Activated CD4-positive, alpha-beta T cell treated with anti-CD3 and anti-CD28 coated beads, Interleukin-2, amount 10 ng/mL, durations not matched to agents 7 days and 5 days (primary cell): ENCODE measurements around the gene DPM3. TPM values are rescaled to one million over a fixed set of nuclear protein-coding genes. Genes with fewer than 3 reads are reported as not detected.
A peak's percentile ranks its signal among the peaks of the same experiment; 100 is the strongest.

Experiments used
- CTCF ChIA-PET: fragments of 350-600 bp; sonication (Branson Sonifier 250); formaldehyde crosslinking; loops from one replicate; lab custom pipeline; 2021; ENCODE audit warnings: antibody characterized with exemption; lab: Charles Lee
- POLR2A ChIA-PET: fragments of 350-600 bp; sonication (Branson Sonifier 250); formaldehyde crosslinking; loops from one replicate; lab custom pipeline; 2021; ENCODE audit warnings: antibody characterized with exemption; lab: Charles Lee
- DNase-seq: peaks from one replicate; pipeline ENCODE4 v3.0.0-alpha.2; 2020
- H3K27ac Mint-ChIP-seq: one replicate; pipeline ENCODE4 v1.8.0; 2021; ENCODE audit warnings: mild to moderate bottlenecking, moderate library complexity, mixed read lengths
- H3K27me3 Mint-ChIP-seq: one replicate; pipeline ENCODE4 v1.8.0; 2021; ENCODE audit warnings: mixed read lengths
- H3K36me3 Mint-ChIP-seq: one replicate; pipeline ENCODE4 v1.8.0; 2021; ENCODE audit warnings: low read depth, mixed read lengths
- H3K4me1 Mint-ChIP-seq: one replicate; pipeline ENCODE4 v1.8.0; 2021; ENCODE audit warnings: mixed read lengths
- H3K4me3 Mint-ChIP-seq: one replicate; pipeline ENCODE4 v1.8.0; 2021; ENCODE audit warnings: mild to moderate bottlenecking, moderate library complexity, mixed read lengths
- H3K9me3 Mint-ChIP-seq: one replicate; pipeline ENCODE4 v1.8.0; 2021; ENCODE audit warnings: mixed read lengths
- total RNA-seq, 2 experiments: library from RNA; stranded (reverse); gene quantifications; one replicate each; pipeline ENCODE4 v1.2.3, GENCODE V29; 2021

DPM3 gene
- total RNA-seq, 2 experiments from 2014 or later: 50.1 to 58.9 TPM

GRCh38 chr1:155181371-155182051, 41.2 kb upstream of the DPM3 start:
- DNase-seq: no peak
- Mint-ChIP-seq H3K36me3 (peaks cover 29% of the 10 kb centered on the region), H3K4me1 (peaks cover 10% of the 10 kb centered on the region), H3K27ac (no peak overlapping the region), H3K27me3 (no peaks in the 10 kb centered on the region), H3K4me3 (no peak overlapping the region), H3K9me3 (no peaks in the 10 kb centered on the region)
- ChIA-PET POLR2A (no interaction called here), CTCF (interaction anchor here (1.2 to 1.3 kb wide), 2 partner anchors 9 to 12 kb away, joined by 3 to 7 read pairs; partner anchors contain the start of gene KRTCAP2)

- H3K4me1 Mint-ChIP-seq: peaks cover 27% of the 10 kb centered on the region
- DNase-seq: no peak
- ChIA-PET CTCF (interaction anchor here (0.8 to 1.2 kb wide), 3 partner anchors 11 to 88 kb away, joined by 3 to 4 read pairs (median 4); no protein-coding TSS in a partner anchor), POLR2A (no interaction called here)
- no peak overlapping the region for H3K4me3 Mint-ChIP-seq
- H3K9me3 Mint-ChIP-seq: no peaks in the 10 kb centered on the region
- no peaks in the 10 kb centered on the region for H3K27me3 Mint-ChIP-seq
- no peak overlapping the region for H3K27ac Mint-ChIP-seq
- H3K36me3 Mint-ChIP-seq: peaks cover 29% of the 10 kb centered on the region
These were observed 39.0 kb upstream of the DPM3 start for GRCh38 chr1:155179112-155180031.

GRCh38 chr1:155178441-155179111, 38.2 kb upstream of the DPM3 start:
- no peak for DNase-seq
- H3K9me3 Mint-ChIP-seq: no peaks in the 10 kb centered on the region
- peaks cover 32% of the 10 kb centered on the region for H3K4me1 Mint-ChIP-seq
- no peak overlapping the region for H3K27ac Mint-ChIP-seq
- CTCF ChIA-PET: interaction anchor here (0.8 to 1.9 kb wide), 3 partner anchors 11 to 87 kb away, joined by 3 to 7 read pairs (median 6); no protein-coding TSS in a partner anchor
- no peak overlapping the region for H3K4me3 Mint-ChIP-seq
- H3K36me3 Mint-ChIP-seq: peaks cover 29% of the 10 kb centered on the region
- POLR2A ChIA-PET: interaction anchor here (0.8 kb wide), 1 partner anchor 15 kb away, joined by 5 read pairs; no protein-coding TSS in a partner anchor
- no peaks in the 10 kb centered on the region for H3K27me3 Mint-ChIP-seq

- H3K4me1 Mint-ChIP-seq: peaks cover 38% of the 10 kb centered on the region
These were observed 37.6 kb upstream of the DPM3 start for GRCh38 chr1:155177918-155178281.

GRCh38 chr1:155177192-155177917, 37.0 kb upstream of the DPM3 start:
- Mint-ChIP-seq H3K36me3 (peaks cover 27% of the 10 kb centered on the region), H3K27me3 (no peaks in the 10 kb centered on the region), H3K27ac (peak overlapping the region; percentile 16), H3K9me3 (no peaks in the 10 kb centered on the region), H3K4me1 (peaks cover 40% of the 10 kb centered on the region), H3K4me3 (no peak overlapping the region)
- DNase-seq: no peak
- ChIA-PET POLR2A (no interaction called here), CTCF (interaction anchor here (0.6 to 1.9 kb wide), 10 partner anchors 9 to 146 kb away, joined by 3 to 16 read pairs (median 4); no protein-coding TSS in a partner anchor)

More at GRCh38 chr1:155177918-155178281, 37.6 kb upstream of the DPM3 start:
- no peak for DNase-seq
- Mint-ChIP-seq H3K27ac (no peak overlapping the region), H3K4me3 (no peak overlapping the region), H3K27me3 (no peaks in the 10 kb centered on the region), H3K36me3 (peaks cover 29% of the 10 kb centered on the region), H3K9me3 (no peaks in the 10 kb centered on the region)
- CTCF ChIA-PET: interaction anchor here (0.9 to 1.9 kb wide), 8 partner anchors 8 to 145 kb away, joined by 3 to 16 read pairs (median 6); no protein-coding TSS in a partner anchor
- POLR2A ChIA-PET: interaction anchor here (0.8 kb wide), 1 partner anchor 15 kb away, joined by 5 read pairs; no protein-coding TSS in a partner anchor

GRCh38 chr1:155176544-155177071, 36.3 kb upstream of the DPM3 start:
- no peaks in the 10 kb centered on the region for H3K27me3 Mint-ChIP-seq
- peak overlapping the region; percentile 10 for H3K27ac Mint-ChIP-seq
- H3K4me3 Mint-ChIP-seq: peak overlapping the region; percentile 11
- ChIA-PET CTCF (interaction anchor here (0.9 to 4.6 kb wide), 10 partner anchors 10 to 147 kb away, joined by 3 to 52 read pairs (median 4); no protein-coding TSS in a partner anchor), POLR2A (no interaction called here)
- peak; percentile 90 for DNase-seq
- H3K9me3 Mint-ChIP-seq: no peaks in the 10 kb centered on the region
- peaks cover 47% of the 10 kb centered on the region for H3K4me1 Mint-ChIP-seq
- H3K36me3 Mint-ChIP-seq: peaks cover 26% of the 10 kb centered on the region

- peak; percentile 27 for DNase-seq
- Mint-ChIP-seq H3K27ac (peak overlapping the region; percentile 37), H3K4me3 (no peak overlapping the region), H3K36me3 (peaks cover 26% of the 10 kb centered on the region), H3K4me1 (peaks cover 52% of the 10 kb centered on the region), H3K27me3 (no peaks in the 10 kb centered on the region), H3K9me3 (no peaks in the 10 kb centered on the region)
- ChIA-PET POLR2A (no interaction called here), CTCF (interaction anchor here (0.6 to 4.6 kb wide), 7 partner anchors 9 to 91 kb away, joined by 3 to 52 read pairs (median 3); no protein-coding TSS in a partner anchor)
These were observed 35.6 kb upstream of the DPM3 start for GRCh38 chr1:155175927-155176371.

GRCh38 chr1:155175281-155175926, 35.1 kb upstream of the DPM3 start:
- CTCF ChIA-PET: interaction anchor here (0.6 to 4.6 kb wide), 8 partner anchors 8 to 90 kb away, joined by 3 to 52 read pairs (median 4); no protein-coding TSS in a partner anchor
- H3K4me1 Mint-ChIP-seq: peaks cover 53% of the 10 kb centered on the region
- H3K27ac Mint-ChIP-seq: peak overlapping the region; percentile 41
- POLR2A ChIA-PET: no interaction called here
- no peaks in the 10 kb centered on the region for H3K9me3 Mint-ChIP-seq
- H3K4me3 Mint-ChIP-seq: peak overlapping the region; percentile 96
- DNase-seq: no peak
- peaks cover 27% of the 10 kb centered on the region for H3K36me3 Mint-ChIP-seq
- H3K27me3 Mint-ChIP-seq: no peaks in the 10 kb centered on the region

- Mint-ChIP-seq H3K4me1 (peaks cover 55% of the 10 kb centered on the region), H3K4me3 (peak overlapping the region; percentile 96), H3K36me3 (peaks cover 26% of the 10 kb centered on the region), H3K27ac (peak overlapping the region; percentile 96), H3K27me3 (no peaks in the 10 kb centered on the region), H3K9me3 (no peaks in the 10 kb centered on the region)
- ChIA-PET CTCF (interaction anchor here (0.6 to 4.6 kb wide), 10 partner anchors 8 to 1490 kb away, joined by 3 to 52 read pairs (median 4); no protein-coding TSS in a partner anchor), POLR2A (no interaction called here)
- peak; percentile 69 for DNase-seq
These were observed 34.3 kb upstream of the DPM3 start for GRCh38 chr1:155174324-155175280.
